ENCODE data around the gene SMIM14. TPM values are rescaled to one million over a fixed set of nuclear protein-coding genes. Genes with fewer than 3 reads are reported as not detected.
"Not testable (repeated sequence)": the region's sequence is repeated elsewhere in the genome, so short reads cannot be mapped to it uniquely, and the experiment has no call there.

SMIM14 gene
- total and polyA plus RNA-seq, 2 of the 8 experiments (the other 6 are each of a cell fraction or from before 2014, with no cell fraction given), result 29.1 to 31.0 TPM

- H2BK20ac ChIP-seq (ENCODE audit: low read length); H3K27me3 ChIP-seq (replicated peaks in 1 of 4; ENCODE audit: control insufficient read depth in 3 of 4, extremely low read depth in 1 of 4, insufficient read depth in 3 of 4, low read length in 3 of 4); H3K4me1 ChIP-seq (replicated peaks in 1 of 4; ENCODE audit: control insufficient read depth in 3 of 4, insufficient read depth in 4 of 4, low read length in 3 of 4); H2BK15ac ChIP-seq (ENCODE audit: low read length); H3K9me3 ChIP-seq (ENCODE audit: insufficient read depth in 2 of 2, low read depth in 1 of 2, low read length in 1 of 2); H4K8ac ChIP-seq (ENCODE audit: extremely low read depth, insufficient read depth, low read length); H2AK5ac ChIP-seq (ENCODE audit: low read depth, low read length); H3K23ac ChIP-seq (ENCODE audit: insufficient read length); H3K27ac ChIP-seq (ENCODE audit: low read depth, low read length); H3K18ac ChIP-seq (ENCODE audit: extremely low read depth, low read length); H3K4me2 ChIP-seq (ENCODE audit: insufficient read depth in 1 of 2, low read depth in 2 of 2, low read length in 2 of 2); H3K56ac ChIP-seq (replicated peaks; ENCODE audit: insufficient read length, low read depth, low read length); H2BK120ac ChIP-seq (replicated peaks; ENCODE audit: low read depth, low read length); POLR2A ChIA-PET (ENCODE audit: partially characterized antibody); DNase-seq (ENCODE audit: low read depth in 1 of 2, low spot score in 2 of 2); H4K20me1 ChIP-seq (replicated peaks in 1 of 2; ENCODE audit: control insufficient read depth in 1 of 2, insufficient read depth in 2 of 2, low read length in 2 of 2); H2BK5ac ChIP-seq (ENCODE audit: low read depth, low read length); H2AFZ ChIP-seq (ENCODE audit: low read length); H3K79me1 ChIP-seq (ENCODE audit: low read depth, low read length); FAIRE-seq; H3K9ac ChIP-seq (replicated peaks in 1 of 4; ENCODE audit: extremely low read depth in 1 of 4, low read depth in 3 of 4, low read length in 3 of 4); H3K79me2 ChIP-seq (ENCODE audit: control insufficient read depth in 1 of 2, insufficient read depth in 2 of 2, low read length in 2 of 2); H3K14ac ChIP-seq (ENCODE audit: insufficient read length); H3K4ac ChIP-seq (replicated peaks; ENCODE audit: insufficient read length, low read depth, low read length); H4K91ac ChIP-seq (replicated peaks; ENCODE audit: insufficient read length, low read length); H2BK12ac ChIP-seq (ENCODE audit: low read depth, low read length); H3K23me2 ChIP-seq (ENCODE audit: low read depth, low read length); H4K5ac ChIP-seq (ENCODE audit: insufficient read length, low read depth, low read length); H3K4me3 ChIP-seq (ENCODE audit: extremely low read depth in 1 of 4, insufficient read depth in 2 of 4, low read depth in 3 of 4, low read length in 4 of 4): not testable (repeated sequence)
- H3K36me3 ChIP-seq (ENCODE audit: control insufficient read depth in 2 of 4, insufficient read depth in 4 of 4, low read length in 3 of 4), result peaks cover 0 to 56% (median 17%) of the 10 kb centered on the region in 4 experiments; a peak in 6 of 8 replicates
- CTCF ChIA-PET (ENCODE audit: partially characterized antibody), result interaction anchor here (0.6 to 1.0 kb wide), 3 partner anchors 9 to 1380 kb away, joined by 3 read pairs; no protein-coding TSS in a partner anchor
- 95% methylated on average over 14 of the region's 14 CpGs; no CpG with 5 or more reads in 1 of the 2 experiments for WGBS, 2 experiments (ENCODE audit: extremely low coverage in 1 of 2, insufficient coverage in 1 of 2, insufficient read length in 1 of 2, insufficient replicate concordance in 2 of 2, low coverage in 1 of 2, low lambda C conversion rate in 2 of 2, missing lambda C conversion rate in 1 of 2)
These were observed 122.8 kb downstream of the SMIM14 start for GRCh38 chr4:39515669-39516401.
